SK-N-SH treated with all-trans-retinoic acid at 6 μM for 48 hours (cell line): ENCODE data around the gene TOM1L2.

Experiments
- ATAC-seq: fragments of 200-7000 bp; cut with Tn5 transposase; 3 replicates; pipeline ENCODE4 v1.9.1; 2020; ENCODE audit warnings: mild to moderate bottlenecking, moderate library complexity
- ARNTL ChIP-seq: fragments of 450-650 bp; formaldehyde crosslinking; IDR thresholded peaks from 2 replicates; pipeline ENCODE4 v1.5.0; 2020; ENCODE audit warnings: low read depth, mild to moderate bottlenecking, moderate library complexity, borderline replicate concordance
- BACH2 ChIP-seq: fragments of 250-450 bp; sonication (Bioruptor Pico); IDR thresholded peaks from 2 replicates; pipeline ENCODE4 v1.9.0; 2021; ENCODE audit warnings: mild to moderate bottlenecking, borderline replicate concordance
- CREB5 ChIP-seq: fragments of 250-450 bp; sonication (Bioruptor Pico); IDR thresholded peaks from 2 replicates; pipeline ENCODE4 v1.5.1; 2020; ENCODE audit warnings: low read depth, mild to moderate bottlenecking, moderate library complexity
- CSDC2 ChIP-seq: fragments of 250-450 bp; sonication (Bioruptor Pico); IDR thresholded peaks from 2 replicates; pipeline ENCODE4 v1.5.0; 2020; ENCODE audit warnings: mild to moderate bottlenecking, moderate library complexity
- CSRNP3 ChIP-seq: fragments of 250-450 bp; sonication (Bioruptor Pico); IDR thresholded peaks from 2 replicates; pipeline ENCODE4 v1.5.1; 2021; ENCODE audit warnings: mild to moderate bottlenecking, moderate library complexity
- ESRRG ChIP-seq: fragments of 250-450 bp; sonication (Bioruptor Pico); IDR thresholded peaks from 2 replicates; pipeline ENCODE4 v1.6.1; 2021; ENCODE audit warnings: mild to moderate bottlenecking
- GLIS3 ChIP-seq: fragments of 250-450 bp; sonication (Bioruptor Pico); IDR thresholded peaks from 2 replicates; pipeline ENCODE4 v1.5.0; 2020; ENCODE audit warnings: mild to moderate bottlenecking, moderate library complexity
- ISL1 ChIP-seq: fragments of 250-450 bp; sonication (Bioruptor Pico); IDR thresholded peaks from 2 replicates; pipeline ENCODE4 v2.1.2; 2022; ENCODE audit warnings: mild to moderate bottlenecking, moderate library complexity
- OSR1 ChIP-seq: fragments of 250-450 bp; sonication (Bioruptor Pico); IDR thresholded peaks from 2 replicates; pipeline ENCODE4 v1.8.0; 2022; ENCODE audit warnings: moderate library complexity, mild to moderate bottlenecking, inconsistent platforms
- PATZ1 ChIP-seq: fragments of 250-450 bp; sonication (Bioruptor Pico); IDR thresholded peaks from 2 replicates; pipeline ENCODE4 v1.8.0; 2020; ENCODE audit warnings: mild to moderate bottlenecking, moderate library complexity, borderline replicate concordance
- PPARA ChIP-seq: fragments of 250-450 bp; sonication (Bioruptor Pico); IDR thresholded peaks from 2 replicates; pipeline ENCODE4 v1.5.0; 2020; ENCODE audit warnings: mild to moderate bottlenecking, borderline replicate concordance
- RARB ChIP-seq: fragments of 250-450 bp; sonication (Bioruptor Pico); IDR thresholded peaks from 2 replicates; pipeline ENCODE4 v1.8.0; 2021; ENCODE audit warnings: mild to moderate bottlenecking, moderate library complexity
- SNAI2 ChIP-seq: fragments of 250-450 bp; sonication (Bioruptor Pico); IDR thresholded peaks from 2 replicates; pipeline ENCODE4 v1.5.0; 2020; ENCODE audit warnings: mild to moderate bottlenecking, moderate library complexity
- TCF4 ChIP-seq: fragments of 250-450 bp; sonication (Bioruptor Pico); IDR thresholded peaks from 2 replicates; pipeline ENCODE4 v1.8.0; 2021; ENCODE audit warnings: mild to moderate bottlenecking, moderate library complexity, borderline replicate concordance
- TOX ChIP-seq: fragments of 250-450 bp; sonication (Bioruptor Pico); IDR thresholded peaks from 2 replicates; pipeline ENCODE4 v1.8.0; 2021; ENCODE audit warnings: mild to moderate bottlenecking, moderate library complexity, borderline replicate concordance
- ZC3H10 ChIP-seq: fragments of 250-450 bp; sonication (Bioruptor Pico); IDR thresholded peaks from 2 replicates; pipeline ENCODE4 v1.5.1; 2021; ENCODE audit warnings: mild to moderate bottlenecking, moderate library complexity
- ZFP3 ChIP-seq: fragments of 250-450 bp; sonication (Bioruptor Pico); IDR thresholded peaks from 2 replicates; pipeline ENCODE4 v1.5.0; 2020; ENCODE audit warnings: mild to moderate bottlenecking, moderate library complexity
- ZNF565 ChIP-seq: fragments of 450-650 bp; formaldehyde crosslinking; conservative IDR thresholded peaks from 2 replicates; pipeline ENCODE4 v1.5.0; 2020; ENCODE audit warnings: low read depth, mild to moderate bottlenecking, moderate library complexity
- ZNF70 ChIP-seq: fragments of 450-650 bp; formaldehyde crosslinking; IDR thresholded peaks from 2 replicates; pipeline ENCODE4 v1.5.0; 2020; ENCODE audit warnings: mild to moderate bottlenecking, moderate library complexity
- ZNF8 ChIP-seq: fragments of 450-650 bp; formaldehyde crosslinking; IDR thresholded peaks from 2 replicates; pipeline ENCODE4 v1.5.0; 2020; ENCODE audit warnings: mild to moderate bottlenecking, moderate library complexity
- TF ChIP-seq, protein P1 (sequence below): fragments of 250-450 bp; sonication (Bioruptor Pico); IDR thresholded peaks from 2 replicates; pipeline ENCODE4 v1.5.0; 2020; ENCODE audit warnings: mild to moderate bottlenecking, moderate library complexity

The TOM1L2 gene

GRCh38 chr17:17857496-17857895, 114.7 kb downstream of the TOM1L2 start:
- ATAC-seq = no peak
- TF ChIP-seq CREB5 (CRISPR knock-in tag) (no peak), ZC3H10 (CRISPR knock-in tag) (no peak), RARB (CRISPR knock-in tag) (no peak), ESRRG (CRISPR knock-in tag) (no peak), SNAI2 (no peak), PPARA (CRISPR knock-in tag) (no peak), ZNF70 (no peak), OSR1 (CRISPR knock-in tag) (no peak), GLIS3 (CRISPR knock-in tag) (no peak), BACH2 (no peak), TOX (CRISPR knock-in tag) (no peak), CSRNP3 (no peak), CSDC2 (CRISPR knock-in tag) (no peak), ZNF565 (CRISPR knock-in tag) (no peak), PATZ1 (no peak), ARNTL (CRISPR knock-in tag) (no peak), ZFP3 (no peak)
- TF ChIP-seq, protein P1, sequence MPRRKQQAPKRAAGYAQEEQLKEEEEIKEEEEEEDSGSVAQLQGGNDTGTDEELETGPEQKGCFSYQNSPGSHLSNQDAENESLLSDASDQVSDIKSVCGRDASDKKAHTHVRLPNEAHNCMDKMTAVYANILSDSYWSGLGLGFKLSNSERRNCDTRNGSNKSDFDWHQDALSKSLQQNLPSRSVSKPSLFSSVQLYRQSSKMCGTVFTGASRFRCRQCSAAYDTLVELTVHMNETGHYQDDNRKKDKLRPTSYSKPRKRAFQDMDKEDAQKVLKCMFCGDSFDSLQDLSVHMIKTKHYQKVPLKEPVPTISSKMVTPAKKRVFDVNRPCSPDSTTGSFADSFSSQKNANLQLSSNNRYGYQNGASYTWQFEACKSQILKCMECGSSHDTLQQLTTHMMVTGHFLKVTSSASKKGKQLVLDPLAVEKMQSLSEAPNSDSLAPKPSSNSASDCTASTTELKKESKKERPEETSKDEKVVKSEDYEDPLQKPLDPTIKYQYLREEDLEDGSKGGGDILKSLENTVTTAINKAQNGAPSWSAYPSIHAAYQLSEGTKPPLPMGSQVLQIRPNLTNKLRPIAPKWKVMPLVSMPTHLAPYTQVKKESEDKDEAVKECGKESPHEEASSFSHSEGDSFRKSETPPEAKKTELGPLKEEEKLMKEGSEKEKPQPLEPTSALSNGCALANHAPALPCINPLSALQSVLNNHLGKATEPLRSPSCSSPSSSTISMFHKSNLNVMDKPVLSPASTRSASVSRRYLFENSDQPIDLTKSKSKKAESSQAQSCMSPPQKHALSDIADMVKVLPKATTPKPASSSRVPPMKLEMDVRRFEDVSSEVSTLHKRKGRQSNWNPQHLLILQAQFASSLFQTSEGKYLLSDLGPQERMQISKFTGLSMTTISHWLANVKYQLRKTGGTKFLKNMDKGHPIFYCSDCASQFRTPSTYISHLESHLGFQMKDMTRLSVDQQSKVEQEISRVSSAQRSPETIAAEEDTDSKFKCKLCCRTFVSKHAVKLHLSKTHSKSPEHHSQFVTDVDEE (CRISPR knock-in tag) = no peak

DNA sequence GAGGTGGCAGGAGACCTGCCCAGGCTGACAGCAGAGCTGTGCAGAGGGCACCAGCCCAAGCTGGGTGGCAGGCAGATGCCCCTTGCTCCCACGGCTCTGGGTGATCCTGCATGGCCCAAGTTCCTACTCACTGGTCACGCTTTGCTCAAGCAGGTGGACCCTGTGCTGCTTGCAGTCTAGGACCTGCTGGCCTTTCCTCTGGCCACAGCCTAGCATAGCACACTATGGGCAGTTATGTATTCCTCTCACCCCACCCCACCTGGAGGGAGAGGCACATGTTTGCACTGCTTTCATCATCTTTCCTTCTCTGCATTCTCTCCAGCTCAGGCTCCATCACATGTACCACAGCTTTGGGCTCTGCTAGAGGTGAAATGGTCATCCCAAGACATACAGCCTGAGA, 115.8 kb downstream of the TOM1L2 start:
- TF ChIP-seq PPARA (CRISPR knock-in tag) = no peak
- no peak for TF ChIP-seq ZFP3
- TF ChIP-seq ESRRG (CRISPR knock-in tag) = no peak
- TF ChIP-seq ZNF565 (CRISPR knock-in tag) = no peak
- TF ChIP-seq TCF4 (CRISPR knock-in tag) = no peak
- TF ChIP-seq ZNF70 = no peak
- no peak for TF ChIP-seq ISL1
- no peak for TF ChIP-seq ZNF8 (CRISPR knock-in tag)
- TF ChIP-seq, all 23 proteins: peak for 0
- no peak for ATAC-seq

DNA sequence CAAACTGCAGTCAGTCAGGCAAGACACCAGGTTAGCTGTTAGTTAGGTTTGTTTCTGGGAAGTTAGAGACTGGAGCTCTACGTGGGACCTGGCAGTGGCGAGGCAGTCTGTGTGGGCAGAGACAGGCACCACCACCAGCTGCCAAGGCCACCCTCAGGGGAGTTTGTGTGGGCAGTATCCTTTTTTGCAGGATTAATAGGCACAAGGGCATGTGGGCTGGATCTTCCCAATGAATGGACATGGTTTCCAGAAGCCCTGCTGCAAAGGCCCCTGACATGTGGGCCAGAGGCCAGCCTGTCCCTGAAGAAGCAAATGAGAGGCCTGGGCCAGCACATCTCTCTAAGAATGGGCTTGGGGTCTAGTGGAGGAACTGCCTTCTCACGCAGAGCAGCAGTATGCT, 116.2 kb downstream of the TOM1L2 start:
- no peak for TF ChIP-seq SNAI2
- no peak for TF ChIP-seq ZNF8 (CRISPR knock-in tag)
- no peak for TF ChIP-seq PATZ1
- TF ChIP-seq GLIS3 (CRISPR knock-in tag) = no peak
- no peak for TF ChIP-seq CSDC2 (CRISPR knock-in tag)
- no peak for TF ChIP-seq ZNF565 (CRISPR knock-in tag)
- no peak for TF ChIP-seq TCF4 (CRISPR knock-in tag)
- TF ChIP-seq ZFP3 = no peak
- no peak for ATAC-seq
